HepG2 (cell line): ENCODE results near the gene BCL2L1. TPM values are rescaled to one million over a fixed set of nuclear protein-coding genes. Genes with fewer than 3 reads are reported as not detected.

ENCODE experiments used
- KDM5B ChIP-seq: sonication (generic); formaldehyde crosslinking; IDR thresholded peaks from 2 replicates; pipeline ENCODE4 v1.4.0; 2020; ENCODE audit warnings: missing genetic modification reagents, mild to moderate bottlenecking, borderline replicate concordance
- MYC ChIP-seq: sonication (generic); formaldehyde crosslinking; IDR thresholded peaks from 2 replicates; pipeline ENCODE4 v1.9.0; 2021; ENCODE audit warnings: missing genetic modification reagents, borderline replicate concordance
- NR2C2 ChIP-seq: sonication (generic); formaldehyde crosslinking; IDR thresholded peaks from 2 replicates; pipeline ENCODE4 v1.4.0; 2020; ENCODE audit warnings: missing genetic modification reagents, mild to moderate bottlenecking, moderate library complexity, borderline replicate concordance
- SMAD3 ChIP-seq: sonication (generic); formaldehyde crosslinking; IDR thresholded peaks from 2 replicates; pipeline ENCODE4 v1.4.0; 2020; ENCODE audit warnings: missing genetic modification reagents
- SSRP1 ChIP-seq: IDR thresholded peaks from 2 replicates; pipeline ENCODE4 v1.6.1; 2016; ENCODE audit warnings: control low read depth
- ZNF563 ChIP-seq: sonication (generic); formaldehyde crosslinking; IDR thresholded peaks from 2 replicates; pipeline ENCODE4 v1.8.0; 2022; ENCODE audit warnings: mild to moderate bottlenecking, moderate library complexity, missing genetic modification reagents
- polyA plus RNA-seq, 8 experiments: library from polyadenylated mRNA; depleted of rRNA in 3 of 8; stranded (reverse) in 7 of 8; unstranded in 1 of 8; fragments of >200 nt; fragmentation: Illumina TruSeq in 4 of 8; extraction: Trizol in 4 of 8; gene quantifications; 2 replicates each; pipeline versions ENCODE4 v1.2.1 to v1.2.3, GENCODE V29; 2011 to 2016; ENCODE audit warnings: low read depth in 4 of 8, missing spikeins in 1 of 8, mixed read lengths in 1 of 8; ENCODE audit not compliant: insufficient read depth in 1 of 8
- total RNA-seq, 5 experiments: library from RNA; depleted of rRNA; stranded (reverse); fragments of >200 nt; fragmentation: Illumina TruSeq; extraction: Trizol; gene quantifications; 2 replicates each; pipeline ENCODE4 v1.2.3, GENCODE V29; 2016; ENCODE audit warnings: low read depth in 1 of 5
- TF ChIP-seq, protein P1 (sequence below): sonication (generic); formaldehyde crosslinking; IDR thresholded peaks from 2 replicates; pipeline ENCODE4 v1.8.0; 2022; ENCODE audit warnings: missing genetic modification reagents, mild to moderate bottlenecking, inconsistent platforms, borderline replicate concordance

BCL2L1 gene
- total and polyA plus RNA-seq, 2 of the 13 experiments (the other 11 are each of a cell fraction or from before 2014, with no cell fraction given), result 164 to 258 TPM

DNA sequence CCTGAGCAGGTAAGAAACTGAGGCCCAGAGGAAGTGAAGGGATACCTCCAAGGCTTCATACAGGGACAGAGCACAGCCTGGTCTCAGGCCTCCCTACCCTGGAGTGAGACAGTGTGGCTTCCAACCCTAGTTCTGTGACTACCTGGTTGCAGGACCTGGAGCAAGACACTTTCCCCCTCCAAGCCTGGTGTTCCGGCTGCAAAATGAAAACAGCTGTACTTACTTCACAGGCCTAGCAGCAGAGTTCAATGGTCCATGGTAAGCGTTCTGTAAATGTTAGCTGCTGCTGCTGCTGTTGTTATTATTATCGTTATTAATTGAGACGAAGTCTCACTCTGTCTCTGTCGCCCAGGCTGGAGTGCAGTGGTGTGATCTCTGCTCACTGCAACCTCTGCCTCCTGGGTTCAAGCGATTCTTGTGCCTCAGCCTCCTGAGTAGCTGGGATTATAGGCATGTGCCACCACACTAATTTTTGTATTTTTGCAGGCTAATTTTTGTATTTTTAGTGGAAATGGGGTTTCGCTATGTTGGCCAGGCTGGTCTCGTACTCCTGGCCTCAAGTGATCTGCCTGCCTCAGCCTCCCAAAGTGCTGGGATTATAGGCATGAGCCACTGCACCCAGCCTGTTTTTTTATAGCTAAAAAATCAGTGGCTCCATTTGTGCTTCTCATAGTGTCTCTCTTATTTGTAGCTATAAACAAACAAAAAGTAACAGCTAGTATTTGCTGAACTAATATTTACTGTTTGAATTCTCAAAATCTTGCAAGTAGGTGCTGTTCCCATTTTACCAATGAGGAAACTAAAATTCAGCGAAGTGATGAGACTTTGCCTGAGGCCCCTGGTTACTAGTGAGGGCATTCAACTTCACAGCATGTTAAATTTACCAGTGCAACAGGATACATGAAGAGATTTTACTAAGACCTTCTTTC is 43.0 kb downstream of the BCL2L1 start (continued):
- TF ChIP-seq, protein P1, sequence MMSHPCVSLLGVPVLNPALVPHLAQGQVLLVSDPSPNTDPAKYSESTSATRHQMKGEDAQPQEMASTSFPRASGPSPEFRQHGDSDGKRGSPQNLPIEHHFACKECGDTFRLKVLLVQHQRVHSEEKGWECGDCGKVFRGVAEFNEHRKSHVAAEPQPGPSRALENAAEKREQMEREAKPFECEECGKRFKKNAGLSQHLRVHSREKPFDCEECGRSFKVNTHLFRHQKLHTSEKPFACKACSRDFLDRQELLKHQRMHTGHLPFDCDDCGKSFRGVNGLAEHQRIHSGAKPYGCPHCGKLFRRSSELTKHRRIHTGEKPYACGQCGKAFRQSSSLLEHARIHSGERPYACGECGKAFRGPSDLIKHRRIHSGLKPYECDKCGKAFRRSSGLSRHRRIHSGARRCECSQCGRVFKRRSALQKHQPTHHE (CRISPR knock-in tag), result no peak
- peak; percentile 46; the same call in 1 of the 2 replicates for TF ChIP-seq KDM5B (CRISPR knock-in tag)
- TF ChIP-seq ZNF563 (CRISPR knock-in tag), result no peak
- no peak for TF ChIP-seq MYC (CRISPR knock-in tag)
- peak; percentile 85 for TF ChIP-seq SSRP1 (CRISPR knock-in tag)
- no peak for TF ChIP-seq NR2C2 (CRISPR knock-in tag)
- TF ChIP-seq SMAD3 (CRISPR knock-in tag), result peak; percentile 37; the same call in 1 of the 2 replicates
- TF ChIP-seq, all 625 proteins: peak for 105
